Breast epithelium (tissue), 4 donors: ENCODE measurements around the gene DNAH10. TPM values are rescaled to one million over a fixed set of nuclear protein-coding genes. Genes with fewer than 3 reads are reported as not detected.

Source experiments
- DNase-seq, 2 donors: peaks; one replicate each; pipeline ENCODE4 v3.0.0-alpha.2; 2019; ENCODE audit warnings: low spot score in 2 of 2
- H3K27ac ChIP-seq, 2 donors: fragments of 200-600 bp; sonication (generic) in 1 of 2; one replicate each; pipeline ENCODE4 v1.5.1; 2016 to 2019; ENCODE audit warnings: mild to moderate bottlenecking in 1 of 2
- H3K27me3 ChIP-seq, 2 donors: fragments of 200-600 bp; sonication (generic) in 1 of 2; one replicate each; pipeline versions ENCODE4 v1.5.1 to v1.6.0; 2017 to 2019; ENCODE audit warnings: control low read depth in 1 of 2, mild to moderate bottlenecking in 1 of 2
- H3K36me3 ChIP-seq: fragments of 200-600 bp; one replicate; pipeline ENCODE4 v1.5.1; 2019
- H3K4me1 ChIP-seq, 2 donors: fragments of 200-600 bp; sonication (generic); one replicate each; pipeline ENCODE4 v1.5.1; 2016 to 2019; ENCODE audit warnings: control low read depth in 1 of 2
- H3K4me3 ChIP-seq, 3 donors: fragments of 200-600 bp; sonication (generic); 1 replicate in 2 of 3; 2 replicates in 1 of 3; pipeline ENCODE4 v1.5.1; 2016 to 2019; ENCODE audit warnings: mild to moderate bottlenecking in 3 of 3, moderate library complexity in 2 of 3
- H3K9me3 ChIP-seq, 2 donors: fragments of 200-600 bp; sonication (generic) in 1 of 2; one replicate each; pipeline ENCODE4 v1.5.1; 2016 to 2019; ENCODE audit warnings: control low read depth in 1 of 2
- POLR2A ChIP-seq: fragments of 450-650 bp; IDR thresholded peaks from one replicate; pipeline ENCODE4 v1.6.1; 2016; ENCODE audit warnings: antibody characterized with exemption, mild to moderate bottlenecking, moderate library complexity
- POLR2AphosphoS5 ChIP-seq, 3 donors: sonication (generic); formaldehyde crosslinking; IDR thresholded peaks; one replicate each; pipeline ENCODE4 v1.6.1; 2017; ENCODE audit warnings: antibody characterized with exemption in 3 of 3
- intact Hi-C: fragments of 100-400 bp; cut with DNase I; formaldehyde crosslinking; loops from one replicate; pipeline ENCODE4 v1.15.1; 2023; ENCODE audit warnings: low total_unique reads
- total RNA-seq, 3 donors: library from RNA; depleted of rRNA; stranded (reverse); fragments of >200 nt; gene quantifications; one replicate each; pipeline ENCODE4 v1.1.0, GENCODE V29; 2016
- TF ChIP-seq, protein P1 (sequence below), 3 donors: fragments of 450-650 bp; IDR thresholded peaks; one replicate each; pipeline ENCODE4 v1.5.1; 2016 to 2017; ENCODE audit warnings: antibody characterized with exemption in 3 of 3, mild to moderate bottlenecking in 3 of 3, moderate library complexity in 3 of 3

Gene DNAH10
- total RNA-seq, 3 donors from 2014 or later, result under 0.01 to 0.44 (median 0.33) TPM

DNA sequence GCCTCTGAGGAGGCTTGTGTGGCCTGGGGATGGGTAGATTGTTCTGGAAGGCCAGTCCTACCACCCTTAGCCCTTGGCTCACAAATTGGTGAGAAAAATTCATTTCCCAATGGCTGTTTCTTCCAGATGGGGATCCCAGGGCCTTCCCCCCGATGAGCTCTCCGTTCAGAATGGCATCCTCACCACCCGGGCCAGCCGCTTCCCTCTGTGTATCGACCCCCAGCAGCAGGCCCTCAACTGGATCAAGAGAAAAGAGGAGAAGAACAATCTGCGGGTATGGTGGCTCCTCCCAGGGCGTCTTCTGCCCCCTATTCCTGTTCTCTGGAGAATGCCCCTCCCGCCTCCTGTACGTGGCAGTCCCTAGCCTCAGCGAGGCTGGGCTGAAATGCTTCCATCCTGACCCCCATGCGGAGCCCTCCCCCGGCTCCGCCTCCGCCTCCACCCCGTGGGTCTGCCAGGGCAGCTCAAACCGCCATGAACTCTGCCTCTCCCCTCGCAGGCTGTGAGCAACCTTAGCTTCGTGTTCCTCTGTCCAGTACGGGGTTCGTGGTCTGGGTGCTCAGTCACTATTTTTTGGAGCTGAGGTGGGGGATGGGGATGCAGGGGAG lies 152.7 kb downstream of the DNAH10 start:
- H3K36me3 ChIP-seq, result no peaks in the 10 kb centered on the region
- intact Hi-C loops, result no loop called here
- TF ChIP-seq, protein P1, sequence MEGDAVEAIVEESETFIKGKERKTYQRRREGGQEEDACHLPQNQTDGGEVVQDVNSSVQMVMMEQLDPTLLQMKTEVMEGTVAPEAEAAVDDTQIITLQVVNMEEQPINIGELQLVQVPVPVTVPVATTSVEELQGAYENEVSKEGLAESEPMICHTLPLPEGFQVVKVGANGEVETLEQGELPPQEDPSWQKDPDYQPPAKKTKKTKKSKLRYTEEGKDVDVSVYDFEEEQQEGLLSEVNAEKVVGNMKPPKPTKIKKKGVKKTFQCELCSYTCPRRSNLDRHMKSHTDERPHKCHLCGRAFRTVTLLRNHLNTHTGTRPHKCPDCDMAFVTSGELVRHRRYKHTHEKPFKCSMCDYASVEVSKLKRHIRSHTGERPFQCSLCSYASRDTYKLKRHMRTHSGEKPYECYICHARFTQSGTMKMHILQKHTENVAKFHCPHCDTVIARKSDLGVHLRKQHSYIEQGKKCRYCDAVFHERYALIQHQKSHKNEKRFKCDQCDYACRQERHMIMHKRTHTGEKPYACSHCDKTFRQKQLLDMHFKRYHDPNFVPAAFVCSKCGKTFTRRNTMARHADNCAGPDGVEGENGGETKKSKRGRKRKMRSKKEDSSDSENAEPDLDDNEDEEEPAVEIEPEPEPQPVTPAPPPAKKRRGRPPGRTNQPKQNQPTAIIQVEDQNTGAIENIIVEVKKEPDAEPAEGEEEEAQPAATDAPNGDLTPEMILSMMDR (IDR thresholded peaks at IDR 0.05), result no peak
- TF ChIP-seq POLR2A (no peak), POLR2AphosphoS5 (IDR thresholded peaks at IDR 0.05) (no peak)
- no peak overlapping the region for H3K27ac ChIP-seq
- no peaks in the 10 kb centered on the region for H3K4me1 ChIP-seq
- no peak overlapping the region for H3K4me3 ChIP-seq
- no peaks in the 10 kb centered on the region for H3K27me3 ChIP-seq
- no peaks in the 10 kb centered on the region for H3K9me3 ChIP-seq
- DNase-seq, result no peak

DNA sequence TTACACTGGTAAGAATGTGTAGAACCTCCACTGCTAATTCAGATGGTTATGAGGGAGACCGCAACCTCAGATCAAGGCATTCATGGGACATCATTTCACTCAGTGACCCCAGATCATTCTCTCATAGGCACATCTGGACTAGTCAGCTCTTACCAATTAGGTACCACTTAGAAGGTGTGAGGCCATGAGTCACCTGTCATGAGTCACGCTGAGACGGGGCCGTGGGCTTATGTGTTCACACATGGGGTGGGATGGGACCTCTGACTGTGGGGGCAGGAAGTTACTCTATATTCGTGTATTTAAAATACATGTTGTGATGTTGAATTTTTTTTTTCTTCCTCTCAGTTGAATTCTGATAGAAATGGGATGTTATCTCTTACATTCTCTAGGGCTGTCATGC lies 154.6 kb downstream of the DNAH10 start:
- TF ChIP-seq, protein P1 (IDR thresholded peaks at IDR 0.05), result no peak
- TF ChIP-seq POLR2A (no peak), POLR2AphosphoS5 (IDR thresholded peaks at IDR 0.05) (no peak)
- Histone ChIP-seq H3K36me3 (no peaks in the 10 kb centered on the region), H3K4me3 (no peak overlapping the region), H3K27me3 (no peaks in the 10 kb centered on the region), H3K27ac (no peak overlapping the region), H3K9me3 (no peaks in the 10 kb centered on the region), H3K4me1 (no peaks in the 10 kb centered on the region)
- no peak for DNase-seq
- intact Hi-C loops, result no loop called here

DNA sequence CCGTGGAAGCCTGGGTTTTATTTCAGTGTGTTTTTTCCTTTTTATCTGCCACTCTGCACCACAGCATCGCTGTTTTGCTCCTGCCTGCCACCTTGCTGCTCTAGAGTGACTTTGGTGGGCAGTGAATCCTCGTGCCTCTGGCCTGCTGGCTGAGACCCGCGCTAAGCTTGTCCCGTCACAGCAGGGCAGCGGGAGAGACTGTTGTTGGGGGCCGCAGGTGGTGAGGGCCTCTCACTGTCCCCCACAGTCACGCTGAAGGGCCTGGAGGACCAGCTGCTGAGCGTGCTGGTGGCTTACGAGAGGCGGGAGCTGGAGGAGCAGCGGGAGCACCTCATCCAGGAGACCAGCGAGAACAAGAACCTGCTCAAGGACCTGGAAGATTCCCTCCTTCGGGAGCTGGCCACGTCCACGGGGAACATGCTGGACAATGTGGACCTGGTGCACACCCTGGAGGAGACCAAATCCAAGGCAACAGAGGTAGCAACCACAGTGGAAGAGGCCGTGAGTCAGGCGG lies 155.3 kb downstream of the DNAH10 start:
- intact Hi-C loops, result no loop called here
- no peak for DNase-seq
- no peaks in the 10 kb centered on the region for H3K27me3 ChIP-seq
- H3K36me3 ChIP-seq, result no peaks in the 10 kb centered on the region
- TF ChIP-seq POLR2A, result no peak
- TF ChIP-seq POLR2AphosphoS5 (IDR thresholded peaks at IDR 0.05), result no peak
- H3K4me3 ChIP-seq, result no peak overlapping the region
- H3K4me1 ChIP-seq, result no peaks in the 10 kb centered on the region
- no peak overlapping the region for H3K27ac ChIP-seq
- H3K9me3 ChIP-seq, result no peaks in the 10 kb centered on the region

DNA sequence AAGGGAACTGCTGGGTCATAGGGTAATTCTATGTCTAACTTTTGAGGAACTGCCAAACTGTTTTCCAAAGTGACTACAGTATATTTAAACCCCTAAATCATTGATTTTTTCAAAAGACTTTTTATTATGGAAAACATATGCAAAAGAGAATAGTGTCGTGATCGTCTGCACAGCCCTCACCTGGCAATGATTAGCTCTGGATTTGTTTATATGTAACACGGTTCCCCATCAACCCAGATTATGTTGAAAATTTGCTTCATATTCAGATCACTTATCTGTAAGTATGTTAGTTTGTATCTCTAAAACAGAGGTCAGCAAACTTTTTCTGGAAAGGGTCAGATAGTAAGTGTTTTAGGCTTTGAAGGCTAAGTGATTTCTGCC lies 157.9 kb downstream of the DNAH10 start:
- Histone ChIP-seq H3K9me3 (no peaks in the 10 kb centered on the region), H3K27ac (no peak overlapping the region), H3K4me3 (no peak overlapping the region), H3K36me3 (no peaks in the 10 kb centered on the region), H3K27me3 (no peaks in the 10 kb centered on the region), H3K4me1 (no peaks in the 10 kb centered on the region)
- TF ChIP-seq POLR2AphosphoS5 (IDR thresholded peaks at IDR 0.05) (no peak), POLR2A (no peak)
- TF ChIP-seq, protein P1 (IDR thresholded peaks at IDR 0.05), result no peak
- DNase-seq, result no peak
- intact Hi-C loops, result no loop called here

DNA sequence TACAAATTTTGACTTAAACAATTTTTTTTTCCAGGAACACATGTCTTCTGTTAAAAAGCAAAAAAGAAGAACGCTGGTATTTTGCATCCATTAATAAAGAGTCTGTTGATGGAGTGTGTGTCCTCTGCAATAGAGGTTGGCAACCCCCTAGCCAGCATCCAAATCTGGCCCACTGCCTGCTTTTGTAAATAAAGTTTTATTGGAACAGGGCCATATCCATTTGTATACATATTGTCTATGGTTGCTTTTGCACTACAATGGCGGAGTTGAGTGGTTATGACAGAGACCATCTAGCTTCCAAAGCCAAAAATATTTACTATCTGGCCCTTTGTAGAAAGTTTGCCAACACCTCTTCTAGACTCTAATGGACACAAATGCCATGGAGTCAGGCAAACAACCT lies 160.9 kb downstream of the DNAH10 start:
- Histone ChIP-seq H3K9me3 (no peaks in the 10 kb centered on the region), H3K27me3 (no peaks in the 10 kb centered on the region), H3K36me3 (no peaks in the 10 kb centered on the region), H3K4me1 (no peaks in the 10 kb centered on the region), H3K4me3 (no peak overlapping the region), H3K27ac (no peak overlapping the region)
- intact Hi-C loops, result no loop called here
- no peak for TF ChIP-seq POLR2AphosphoS5 (IDR thresholded peaks at IDR 0.05)
- DNase-seq, result no peak

DNA sequence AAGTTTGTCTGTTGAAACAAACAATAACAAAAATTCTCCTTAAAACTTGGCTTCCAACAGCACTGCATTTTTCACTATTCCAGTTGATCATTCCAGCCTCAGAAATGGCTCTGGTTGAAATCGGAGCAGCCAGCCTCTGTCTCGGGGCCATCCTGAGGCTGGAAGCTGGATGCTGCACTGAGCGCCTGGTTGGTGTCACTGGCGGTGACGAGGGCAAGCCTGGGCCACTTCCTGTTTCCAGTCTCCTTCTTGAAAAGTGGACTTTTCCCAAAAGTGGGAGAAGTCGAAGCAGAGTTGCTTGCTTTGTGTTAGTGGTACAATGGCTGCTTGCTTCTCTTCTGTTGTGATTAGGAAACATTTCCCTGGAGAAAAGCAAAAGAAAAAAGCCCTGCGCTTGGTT lies 161.8 kb downstream of the DNAH10 start:
- no peak overlapping the region for H3K4me3 ChIP-seq
- no peaks in the 10 kb centered on the region for H3K36me3 ChIP-seq
- intact Hi-C loops, result no loop called here
- no peak for DNase-seq
- H3K9me3 ChIP-seq, result no peaks in the 10 kb centered on the region
- no peaks in the 10 kb centered on the region for H3K4me1 ChIP-seq
- H3K27me3 ChIP-seq, result no peaks in the 10 kb centered on the region
- H3K27ac ChIP-seq, result no peak overlapping the region
- TF ChIP-seq POLR2A (no peak), POLR2AphosphoS5 (IDR thresholded peaks at IDR 0.05) (no peak)
- TF ChIP-seq, protein P1 (IDR thresholded peaks at IDR 0.05), result no peak
